GM18519 (cell line): ENCODE data around the gene OSER1.
A peak's percentile ranks its signal among the peaks of the same experiment; 100 is the strongest.
"Not testable (repeated sequence)": the region's sequence is repeated elsewhere in the genome, so short reads cannot be mapped to it uniquely, and the experiment has no call there.

Experiments
- ATAC-seq: cut with Tn5 transposase; IDR thresholded peaks from one replicate; pipeline ENCODE4 v1.9.1; 2021; ENCODE audit warnings: mild to moderate bottlenecking, moderate library complexity; ENCODE audit not compliant: unreplicated experiment, low FRiP score

The OSER1 gene

DNA sequence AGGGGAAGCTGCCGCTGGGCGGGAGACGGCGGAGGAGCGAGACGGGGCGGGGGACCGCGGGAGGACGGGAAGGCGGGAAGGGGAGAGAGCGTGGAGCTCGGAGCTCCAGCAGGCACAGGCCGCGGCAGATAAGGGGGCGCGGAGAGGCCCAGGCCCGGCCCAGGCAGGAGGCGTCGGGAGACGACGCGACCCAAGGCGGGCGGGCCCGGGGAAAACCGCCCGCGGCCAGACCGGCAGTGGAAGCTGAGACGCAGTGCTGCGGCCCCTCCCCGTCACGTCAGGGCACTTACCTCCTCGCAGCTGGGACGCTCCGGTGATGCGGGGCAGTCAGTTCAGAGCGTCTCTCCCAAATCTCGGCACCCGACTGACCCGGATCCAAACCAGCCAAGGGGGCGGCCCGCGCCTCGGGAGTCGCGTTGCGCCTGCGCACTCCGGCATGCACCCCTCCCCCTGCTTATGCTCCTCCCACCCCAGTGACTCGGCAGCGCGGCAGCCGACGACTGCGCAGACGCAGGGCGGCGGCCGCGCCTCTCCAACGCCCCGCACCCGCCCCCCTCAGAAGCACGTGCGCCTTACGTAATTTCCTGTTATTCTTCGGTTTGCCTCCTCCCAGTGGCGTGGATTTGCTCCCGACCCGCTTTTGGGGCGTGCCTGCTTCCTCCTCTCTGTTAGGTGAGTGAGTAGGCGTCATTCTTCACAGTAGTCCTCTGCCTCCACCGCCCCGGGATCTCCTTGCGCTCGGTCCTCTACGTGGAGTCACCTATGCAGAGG lies at the start of gene OSER1:
TSS of gene OSER1 (minus strand) at position 366 of the 771 bp plus-strand sequence. CDS start 3,814 bp downstream, outside the sequence.
- ATAC-seq, result peak; percentile 55

DNA sequence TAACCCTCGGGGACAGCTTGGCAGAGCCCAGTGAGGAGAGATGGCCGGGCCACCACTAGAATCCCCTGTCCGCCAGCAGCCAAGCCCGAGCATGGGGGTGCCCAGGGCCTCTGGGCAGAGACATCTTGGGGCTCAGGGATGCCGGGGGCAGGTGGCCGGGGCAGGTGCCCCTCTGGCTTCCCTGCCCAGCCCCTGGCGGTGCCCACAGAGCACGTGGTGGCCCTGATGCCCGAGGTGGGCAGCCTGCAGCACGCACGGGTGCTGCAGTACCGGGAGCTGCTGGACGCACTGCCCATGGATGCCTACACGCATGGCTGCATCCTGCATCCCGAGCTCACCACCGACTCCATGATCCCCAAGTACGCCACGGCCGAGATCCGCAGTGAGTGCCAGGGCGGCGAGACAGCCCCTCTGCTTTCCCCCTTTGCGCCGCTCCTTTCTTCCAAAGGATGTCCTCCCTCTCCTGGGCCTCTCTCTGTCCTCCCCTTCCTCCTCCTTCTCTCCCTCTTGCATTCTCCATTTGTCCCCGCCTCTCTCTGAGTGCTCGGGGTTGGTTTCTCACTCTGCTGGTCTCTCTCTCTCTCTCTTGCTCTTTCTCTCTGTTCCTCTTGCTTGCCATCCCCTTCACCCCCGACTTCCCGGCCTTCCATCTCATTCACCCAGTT lies 47.8 kb upstream of the OSER1 start:
- ATAC-seq, result no peak

- ATAC-seq, result no peak
Observed at GRCh38 chr20:44256961-44257360, 46.4 kb upstream of the OSER1 start.

GRCh38 chr20:44255942-44256341 lies 45.4 kb upstream of the OSER1 start:
- ATAC-seq, result no peak

- ATAC-seq, result no peak
Observed at GRCh38 chr20:44254073-44254472, 43.5 kb upstream of the OSER1 start.

DNA sequence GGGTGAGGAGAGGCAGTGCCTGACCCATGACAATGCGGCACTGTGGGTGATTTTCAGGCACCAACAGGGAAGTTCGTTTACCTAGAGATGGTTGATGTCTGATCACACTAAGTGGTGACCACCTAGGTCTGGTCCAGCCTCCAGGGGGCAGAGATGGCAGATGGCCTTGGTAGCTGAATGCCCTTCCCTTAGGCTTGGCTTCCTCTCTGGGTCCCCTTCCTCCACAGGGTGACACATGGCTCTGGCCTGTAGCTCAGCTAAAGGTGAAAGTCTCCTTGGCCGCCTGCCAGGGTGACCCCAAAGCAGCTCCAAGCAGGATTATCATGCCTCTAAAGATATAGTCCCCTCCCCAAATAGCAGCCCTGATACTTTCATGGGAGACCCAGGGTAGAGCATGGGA lies 43.0 kb upstream of the OSER1 start:
- no peak for ATAC-seq

DNA sequence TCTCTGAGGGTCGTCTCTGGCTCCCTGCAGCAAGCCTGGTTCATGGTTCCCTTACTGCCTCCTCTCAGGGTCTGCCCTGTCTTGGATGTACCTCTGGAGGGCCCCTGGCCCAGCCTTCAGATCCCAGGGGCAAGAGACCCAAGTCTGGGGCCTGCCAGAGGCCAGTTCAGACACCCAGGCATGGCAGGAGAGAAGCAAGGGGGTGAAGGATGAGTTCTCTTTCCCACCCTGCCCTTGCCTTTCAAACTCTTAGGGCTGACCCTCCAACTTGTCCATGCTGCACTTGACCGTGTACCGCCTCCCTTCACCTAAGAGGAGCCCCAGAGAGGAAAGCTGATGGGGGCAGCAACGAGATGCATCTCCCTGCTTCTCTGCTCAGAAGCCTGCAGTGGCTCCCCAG lies 40.7 kb upstream of the OSER1 start:
- ATAC-seq, result no peak

- ATAC-seq, result no peak
Observed at GRCh38 chr20:44248410-44248759, 37.8 kb upstream of the OSER1 start.

DNA sequence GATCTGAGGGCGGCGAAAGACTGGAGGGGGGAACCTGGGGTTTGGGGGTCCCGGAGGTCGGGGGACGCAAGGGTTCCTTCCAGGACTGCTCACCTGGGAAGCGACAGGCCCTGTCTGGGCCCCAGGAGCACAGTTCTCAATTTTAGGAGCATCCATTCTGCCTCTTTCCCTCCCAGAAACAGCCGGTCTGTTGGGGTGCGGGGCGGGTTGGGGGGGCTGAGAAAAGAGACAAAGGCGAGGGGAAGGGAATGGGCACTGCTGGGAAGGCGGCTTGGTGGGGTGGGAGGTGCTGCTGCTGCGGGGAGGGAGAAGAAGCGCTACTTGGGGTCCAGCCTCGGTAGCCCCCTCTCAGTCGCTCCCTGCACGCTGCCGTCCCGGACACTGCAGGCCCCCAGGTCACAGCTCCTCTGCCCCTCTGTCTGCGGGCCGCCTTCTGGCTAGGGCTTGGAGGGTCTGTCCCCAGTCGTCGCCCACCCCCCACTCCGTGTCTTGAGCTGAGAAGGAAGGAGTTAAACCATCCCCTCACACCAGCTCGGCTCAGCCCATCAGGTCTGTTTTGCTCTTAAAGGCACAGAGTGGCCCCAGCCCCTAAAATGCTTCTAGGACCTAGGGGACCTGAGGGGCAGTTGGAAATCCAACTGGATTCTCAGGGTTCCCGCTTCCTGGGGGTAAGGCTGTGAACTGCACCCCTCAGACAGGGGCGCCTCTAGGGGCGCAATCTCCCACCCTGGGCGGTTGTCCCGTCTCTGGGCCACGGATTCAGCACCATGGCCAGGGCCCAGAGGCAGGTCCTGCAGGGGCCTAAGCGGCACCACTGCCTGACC lies 37.2 kb upstream of the OSER1 start:
- no peak for ATAC-seq

- no peak for ATAC-seq
Observed at GRCh38 chr20:44247131-44247571, 36.6 kb upstream of the OSER1 start, which contains the start of gene GDAP1L1. Gene GDAP1L1 (plus strand): TSS chr20:44247308. CDS start chr20:44247335, 27 bp downstream.

DNA sequence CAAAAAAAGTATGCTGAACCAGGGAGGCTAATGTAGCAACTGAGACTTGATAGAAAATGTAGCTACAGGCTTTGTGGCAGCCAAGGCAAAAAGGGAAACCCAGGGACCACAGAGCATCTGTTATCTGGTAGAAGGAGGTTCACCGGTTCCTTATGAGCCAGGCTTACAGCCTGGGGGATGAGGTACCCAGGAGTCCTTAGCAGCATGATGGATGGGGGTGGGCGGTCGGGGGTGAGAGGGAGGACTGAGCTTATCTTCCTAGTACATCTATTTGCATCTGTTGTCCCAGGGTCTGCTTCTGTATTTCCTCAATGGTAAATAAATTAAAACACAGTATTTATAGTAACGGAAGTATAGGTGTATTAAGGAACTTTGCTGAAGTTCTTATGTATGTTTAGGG lies 35.4 kb upstream of the OSER1 start:
- ATAC-seq, result no peak

DNA sequence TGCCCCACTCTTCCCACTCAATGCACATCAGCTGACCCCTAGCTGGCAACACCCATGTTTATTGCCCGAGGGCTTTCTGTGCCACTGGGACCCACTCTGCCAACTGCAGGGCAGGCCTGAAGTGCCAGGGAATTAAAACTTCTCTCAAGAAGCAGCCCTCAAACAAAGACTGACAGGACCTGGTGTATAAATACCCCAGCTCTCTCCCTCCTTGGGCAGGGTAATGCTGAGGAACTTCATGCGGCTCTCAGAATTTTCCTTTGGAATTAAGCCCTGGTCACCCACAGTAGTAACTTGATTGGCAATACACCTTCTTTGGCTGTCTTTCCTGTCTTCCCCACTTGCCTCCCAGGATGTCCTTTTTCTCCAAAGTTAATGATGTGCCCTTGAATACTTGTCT lies 31.2 kb upstream of the OSER1 start:
- ATAC-seq, result no peak

DNA sequence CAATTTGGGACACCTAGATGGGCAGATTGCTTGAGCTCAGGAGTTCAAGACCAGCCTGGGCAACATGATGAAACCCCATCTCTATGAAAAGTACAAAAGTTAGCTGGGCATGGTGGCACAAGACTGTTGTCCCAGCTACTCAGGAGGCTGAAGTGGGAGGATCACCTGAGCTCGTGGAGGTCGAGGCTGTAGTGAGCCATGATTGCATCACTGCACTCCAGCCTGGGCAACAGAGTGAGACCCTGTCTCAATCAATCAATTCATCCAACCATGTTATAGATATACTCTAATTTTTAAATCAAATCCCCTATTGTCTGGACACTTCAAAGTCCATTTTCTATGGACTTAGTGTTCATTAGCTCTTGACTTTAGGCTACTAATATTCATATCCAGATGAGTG lies 26.3 kb upstream of the OSER1 start:
- not testable (repeated sequence) for ATAC-seq

GRCh38 chr20:44235702-44236101 lies 25.1 kb upstream of the OSER1 start:
- no peak for ATAC-seq

DNA sequence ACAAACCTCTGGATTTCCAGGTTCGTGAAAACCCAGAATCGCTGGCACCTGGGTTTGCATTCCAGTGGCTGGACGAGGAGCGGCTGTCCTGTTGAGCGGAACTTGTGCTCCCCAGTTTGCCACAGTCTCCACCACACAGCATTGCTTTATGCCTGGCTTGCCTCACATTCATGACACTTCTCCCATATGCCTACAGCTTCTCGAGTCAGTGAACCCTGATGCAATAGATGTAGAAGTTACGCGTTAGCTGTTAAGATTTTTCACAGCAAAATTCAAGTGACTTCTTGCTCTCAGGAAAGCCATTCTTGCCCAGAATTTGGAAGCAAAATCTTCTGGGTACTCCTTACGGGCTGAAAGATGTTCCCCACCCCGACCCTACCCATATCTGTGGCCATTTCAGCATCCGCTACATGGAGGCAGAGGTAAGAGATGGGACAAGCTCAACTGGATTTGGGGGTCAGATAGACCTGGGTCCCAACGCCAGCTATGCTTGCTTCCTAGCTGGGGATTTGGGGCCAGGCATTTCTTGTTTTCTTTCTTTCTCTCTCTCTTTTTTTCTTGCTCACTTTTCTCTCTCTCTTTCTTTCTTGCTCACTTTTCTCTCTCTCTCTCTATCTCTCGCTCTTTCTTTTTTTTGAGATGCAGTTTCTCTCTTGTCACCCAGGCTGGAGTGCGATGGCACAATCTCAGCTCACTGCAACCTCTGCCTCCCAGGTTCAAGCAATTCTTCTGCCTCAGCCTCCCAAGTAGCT lies 24.2 kb upstream of the OSER1 start:
- no peak for ATAC-seq

DNA sequence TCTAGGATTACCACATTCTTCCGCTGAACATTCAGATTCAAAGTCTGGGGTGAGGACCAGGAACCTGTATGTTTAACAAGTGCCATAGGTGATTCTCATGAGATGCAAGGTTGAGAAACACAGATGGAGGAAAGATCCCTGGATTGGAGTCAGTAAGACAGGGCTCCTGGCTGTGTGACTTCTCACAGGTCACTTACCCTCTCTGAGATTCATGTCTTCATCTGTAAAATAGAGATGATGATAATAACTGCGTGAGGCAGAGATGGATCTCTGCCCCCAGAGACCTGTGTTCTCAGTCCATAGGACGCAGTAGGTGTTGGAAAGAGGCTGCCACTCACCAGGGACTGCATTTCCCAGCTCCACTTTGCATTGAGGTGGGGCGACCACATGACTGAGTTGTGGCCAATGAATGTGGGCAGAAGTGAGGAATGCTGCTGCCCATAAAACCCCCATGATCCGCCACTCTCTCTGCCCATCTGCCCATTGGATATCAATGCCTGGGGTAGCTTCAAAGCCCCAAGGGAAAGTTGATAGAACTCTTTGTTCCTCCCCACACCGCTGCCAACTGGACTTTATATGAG lies 23.0 kb upstream of the OSER1 start:
- no peak for ATAC-seq

- ATAC-seq, result not testable (repeated sequence)
Observed at GRCh38 chr20:44232469-44232856, 21.9 kb upstream of the OSER1 start.

- no peak for ATAC-seq
Observed at GRCh38 chr20:44231713-44232468, 21.3 kb upstream of the OSER1 start.

GRCh38 chr20:44231193-44231592 lies 20.6 kb upstream of the OSER1 start:
- ATAC-seq, result no peak
